NCI-H82 treated with DMSO at 0.1 percent for 48 hours (cell line): ENCODE measurements around the gene RCAN2.
A peak's percentile ranks its signal among the peaks of the same experiment; 100 is the strongest.
"Not testable (repeated sequence)": the region's sequence is repeated elsewhere in the genome, so short reads cannot be mapped to it uniquely, and the experiment has no call there.

ENCODE experiments used
- DNase-seq: peaks from one replicate; lab custom pipeline; 2025; ENCODE audit not compliant: unreplicated experiment; lab: John Stamatoyannopoulos, UW

Gene RCAN2

DNA sequence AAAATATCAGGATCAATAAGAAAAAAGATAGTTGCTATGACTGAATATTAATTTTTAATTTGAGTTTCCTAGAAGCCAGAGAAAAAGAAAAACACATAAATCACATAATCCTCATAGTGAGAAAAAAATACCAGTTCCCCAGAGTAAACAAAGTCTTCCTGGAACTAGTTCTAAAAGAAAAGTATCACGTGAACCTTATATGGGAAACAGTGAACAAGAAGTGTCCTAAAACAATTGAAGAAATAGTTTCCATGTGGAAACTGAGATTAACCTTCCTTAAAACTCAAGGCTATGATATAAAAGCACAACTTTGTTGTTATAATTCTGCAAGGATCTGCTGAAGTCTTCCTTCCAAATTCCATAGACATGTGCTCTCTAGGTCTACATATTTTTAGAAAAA is 50.6 kb downstream of the RCAN2 start:
- no peak for DNase-seq

- DNase-seq: no peak
These were observed 51.1 kb downstream of the RCAN2 start for GRCh38 chr6:46440141-46440540.

DNA sequence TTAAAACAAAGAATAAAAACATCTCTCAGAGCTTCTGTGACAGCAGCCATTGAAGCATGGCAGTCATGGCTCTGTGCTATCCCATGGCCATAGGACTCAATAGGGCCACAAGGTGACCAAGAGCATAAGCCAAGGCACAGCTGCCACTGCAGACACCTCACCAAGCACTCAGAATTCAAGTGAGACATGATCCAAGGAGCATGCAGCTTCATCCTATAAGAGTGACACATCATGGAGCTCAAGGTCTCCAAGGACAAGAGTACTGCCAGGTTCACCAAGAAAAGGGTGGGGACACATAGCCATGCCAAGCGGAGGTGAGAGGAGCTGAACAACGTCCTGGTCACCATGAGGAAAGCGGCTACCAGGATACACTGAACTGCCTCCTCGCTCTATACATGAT is 53.0 kb downstream of the RCAN2 start:
- DNase-seq: no peak

DNA sequence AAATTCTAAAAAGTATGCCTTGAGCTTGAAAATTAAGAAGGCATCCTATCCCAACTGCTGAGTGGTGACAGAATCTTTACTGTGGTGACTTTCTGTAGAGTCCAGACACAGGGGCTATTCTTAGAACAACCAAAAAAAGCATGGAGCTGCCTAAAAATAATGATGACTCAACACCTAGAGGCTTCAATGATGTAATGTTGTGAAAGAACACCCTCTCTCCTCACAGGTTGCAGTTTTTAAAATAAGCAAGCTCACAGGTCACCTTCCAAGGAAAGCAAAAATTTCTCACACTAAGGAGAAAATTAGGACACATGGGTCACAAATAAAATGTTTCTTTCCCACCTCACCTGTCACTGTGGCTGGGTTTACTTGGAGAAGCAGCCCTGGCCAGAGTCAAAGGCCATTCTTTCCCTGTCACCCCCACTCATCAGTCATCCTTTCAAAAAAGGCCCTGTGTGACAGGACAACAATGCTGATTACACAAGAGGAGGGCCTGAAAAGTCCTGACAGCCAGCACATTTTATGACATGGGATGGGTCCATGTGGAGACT is 53.5 kb downstream of the RCAN2 start:
- no peak for DNase-seq

DNA sequence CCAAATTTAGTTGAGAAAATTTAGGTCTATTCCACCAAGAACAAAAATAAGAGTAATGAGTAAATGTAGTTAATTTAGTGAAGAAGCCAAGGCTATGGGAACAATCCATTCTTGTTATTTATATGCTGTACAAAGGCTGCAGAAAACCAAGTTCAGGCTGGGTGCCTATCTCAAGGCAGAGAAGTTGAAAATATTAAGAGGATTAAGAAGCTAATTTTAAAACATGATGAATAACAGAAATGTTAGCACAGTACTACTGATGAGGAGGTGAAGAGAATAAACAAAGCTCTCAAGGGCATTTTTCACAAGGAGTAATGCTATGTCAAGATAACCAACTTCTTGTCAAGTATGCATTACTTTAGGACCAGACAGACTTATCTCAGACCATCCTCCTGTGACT is 68.6 kb downstream of the RCAN2 start:
- DNase-seq: no peak

GRCh38 chr6:46421939-46422338 is 69.3 kb downstream of the RCAN2 start:
- DNase-seq: no peak

DNA sequence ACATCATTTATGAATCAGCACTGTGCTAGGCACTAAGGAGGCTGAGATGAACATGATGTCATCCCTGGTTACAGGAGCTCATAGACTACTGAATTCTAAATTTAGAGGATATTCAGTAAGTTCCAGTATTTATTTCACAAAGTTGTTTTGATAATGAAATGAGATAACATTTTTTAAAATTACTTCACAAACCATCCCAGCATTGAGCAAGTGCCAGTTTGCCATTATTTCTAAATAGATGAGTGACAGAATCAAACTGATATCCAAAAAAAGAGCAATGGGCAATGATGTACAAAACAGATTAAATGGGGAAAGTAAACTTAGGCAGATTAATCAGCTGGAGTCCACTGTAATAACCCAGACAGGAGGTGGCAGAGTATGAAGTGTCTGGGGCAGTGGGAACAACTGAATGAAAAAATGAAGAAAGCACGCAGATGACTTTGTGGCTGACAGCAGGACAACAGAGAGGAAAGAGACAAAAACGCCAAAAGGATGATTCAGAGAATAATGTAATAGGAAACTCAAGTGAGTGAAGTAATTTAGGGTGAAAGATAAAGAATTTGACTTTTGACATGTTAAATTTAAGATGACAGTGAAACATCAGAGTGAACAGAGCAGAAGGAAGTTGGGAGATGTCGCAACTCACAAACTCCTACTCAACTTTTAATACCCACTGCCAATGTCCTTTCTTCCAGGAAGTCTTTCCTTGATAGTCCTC is 70.2 kb downstream of the RCAN2 start:
- no peak for DNase-seq

DNA sequence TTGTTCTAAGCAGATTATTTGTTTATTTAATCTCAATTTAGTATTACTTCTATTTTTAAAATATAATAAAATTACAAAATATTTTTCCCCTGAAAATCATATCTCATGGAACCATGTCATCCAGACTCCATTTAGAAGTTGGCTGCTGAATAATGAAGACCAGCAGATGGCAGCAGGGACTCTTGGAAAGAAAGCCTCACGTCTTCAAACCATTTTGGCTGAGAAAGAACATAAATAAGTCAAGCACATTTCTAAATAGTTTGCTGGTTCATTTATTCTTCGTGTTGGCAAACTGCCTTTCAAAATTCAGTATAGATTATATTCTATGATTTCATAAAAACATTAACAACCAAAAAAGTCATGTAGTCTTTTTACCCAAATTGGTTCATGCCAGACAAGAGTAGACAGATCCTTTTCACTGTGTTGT is 71.7 kb downstream of the RCAN2 start:
- DNase-seq: peak; percentile 13

DNA sequence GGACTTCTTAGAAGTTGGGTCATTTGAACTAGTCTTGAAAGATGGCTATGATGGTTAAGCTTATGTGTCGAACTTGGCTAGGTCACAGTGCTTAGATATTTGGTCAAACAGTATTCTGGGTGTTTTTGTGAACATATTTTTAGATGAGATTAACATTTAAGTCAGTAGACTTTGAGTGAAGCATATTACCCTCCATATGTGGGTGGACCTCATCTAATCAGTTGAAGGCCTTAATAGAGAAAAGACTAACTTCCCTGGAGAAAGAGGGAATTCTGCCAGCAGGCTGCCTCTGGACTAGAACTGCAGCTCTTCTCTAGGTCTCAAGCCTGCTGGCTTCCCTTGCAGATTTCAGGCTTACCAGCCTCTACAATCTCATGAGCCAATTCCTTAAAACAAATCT is 76.9 kb downstream of the RCAN2 start:
- DNase-seq: no peak

DNA sequence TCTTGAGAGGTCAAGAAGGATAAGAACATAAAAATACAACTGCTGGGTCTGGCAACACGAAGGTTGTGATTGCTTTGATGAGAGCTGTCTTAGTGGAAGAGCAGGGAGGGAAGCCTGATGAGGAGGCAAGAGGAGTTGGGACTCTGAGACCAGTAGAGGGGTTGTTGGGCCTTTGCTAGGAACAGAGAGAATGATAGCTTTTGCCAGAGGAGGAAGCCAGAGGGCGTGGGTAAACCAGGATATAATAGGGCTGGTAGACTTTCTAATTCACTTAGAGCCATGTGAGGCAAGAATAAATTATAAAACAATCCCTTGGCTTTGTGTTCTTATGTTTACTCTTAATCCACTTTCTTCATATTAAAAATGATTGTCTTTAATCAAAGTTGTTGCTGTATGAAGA is 78.6 kb downstream of the RCAN2 start:
- DNase-seq: no peak

DNA sequence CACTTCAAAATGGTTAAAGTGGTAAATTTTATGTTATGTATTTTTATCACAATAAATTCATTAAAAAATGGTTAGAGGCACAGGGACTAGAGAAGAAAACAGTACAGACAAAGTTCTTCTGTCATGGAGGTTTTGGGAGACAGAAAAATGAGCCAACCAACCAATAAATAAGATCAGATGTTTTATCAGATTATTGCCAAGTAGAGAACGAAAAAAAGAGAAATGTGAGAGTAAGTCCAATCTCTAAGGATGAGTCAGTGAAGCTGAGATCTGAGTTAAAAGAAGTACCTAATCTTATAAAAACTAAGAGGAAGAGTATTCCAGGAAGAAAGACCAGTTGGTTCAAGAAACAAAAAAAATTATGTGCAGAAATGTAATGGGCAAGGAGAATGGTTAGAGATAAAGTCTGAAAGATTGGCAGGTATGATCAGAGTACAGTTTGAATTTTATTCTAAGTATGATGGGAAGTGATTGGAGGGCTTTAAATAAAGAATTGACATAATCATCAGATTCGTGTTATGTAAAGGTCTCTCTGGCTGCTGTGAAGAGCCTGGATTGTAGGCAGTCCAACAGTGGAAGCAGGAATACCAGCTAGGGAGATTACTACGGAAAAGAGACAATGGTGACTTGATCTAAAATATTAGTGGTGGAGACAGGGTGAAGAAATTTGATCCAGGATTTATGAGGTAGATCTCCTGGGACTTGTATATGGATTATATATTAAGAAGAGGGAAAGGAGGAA is 79.6 kb downstream of the RCAN2 start:
- no peak for DNase-seq

- DNase-seq: no peak
These were observed 80.8 kb downstream of the RCAN2 start for GRCh38 chr6:46410334-46410953.

GRCh38 chr6:46407776-46408530 is 83.3 kb downstream of the RCAN2 start:
- DNase-seq: no peak

- no peak for DNase-seq
These were observed 84.0 kb downstream of the RCAN2 start for GRCh38 chr6:46407246-46407645.

DNA sequence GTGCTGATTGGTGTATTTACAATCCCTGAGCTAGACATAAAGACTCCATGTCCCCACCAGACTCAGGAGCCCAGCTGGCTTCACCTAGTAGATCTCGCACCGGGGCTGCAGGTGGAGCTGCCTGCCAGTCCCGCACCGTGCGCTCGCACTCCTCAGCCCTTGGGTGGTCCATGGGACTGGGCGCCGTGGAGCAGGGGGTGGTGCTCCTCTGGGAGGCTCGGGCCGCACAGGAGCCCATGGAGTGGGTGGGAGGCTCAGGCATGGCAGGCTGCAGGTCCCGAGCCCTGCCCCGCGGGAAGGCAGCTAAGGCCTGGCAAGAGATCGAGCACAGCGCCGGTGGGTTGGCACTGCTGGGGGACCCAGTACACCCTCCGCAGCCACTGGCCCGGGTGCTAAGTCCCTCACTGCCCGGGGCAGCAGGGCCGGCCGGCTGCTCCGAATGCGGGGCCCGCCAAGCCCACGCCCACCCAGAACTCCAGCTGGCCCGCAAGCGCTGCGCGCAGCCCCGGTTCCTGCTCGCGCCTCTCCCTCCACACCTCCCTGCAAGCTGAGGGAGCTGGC is 85.5 kb downstream of the RCAN2 start:
- not testable (repeated sequence) for DNase-seq

DNA sequence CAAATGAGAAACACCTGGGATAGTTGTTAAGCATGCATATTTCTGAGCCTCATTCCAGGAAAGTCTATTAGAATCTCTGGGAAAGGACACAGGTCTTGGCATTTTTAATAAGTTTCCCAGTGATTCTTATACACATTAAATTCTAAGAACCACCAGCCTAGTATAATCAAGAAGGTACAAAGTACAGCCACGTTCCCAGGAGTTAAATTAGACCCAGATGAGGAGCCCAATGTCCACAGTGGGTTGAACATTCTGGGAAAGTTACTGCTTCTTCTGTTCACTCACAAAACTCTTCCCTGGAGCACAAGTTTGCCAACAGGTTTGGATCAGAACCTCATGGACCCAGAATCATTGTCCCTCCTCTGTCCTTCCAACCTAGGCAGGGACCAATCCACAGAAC is 90.4 kb downstream of the RCAN2 start:
- DNase-seq: no peak

GRCh38 chr6:46395530-46395929 is 95.7 kb downstream of the RCAN2 start:
- no peak for DNase-seq

- DNase-seq: no peak
These were observed 97.3 kb downstream of the RCAN2 start for GRCh38 chr6:46393940-46394337.

DNA sequence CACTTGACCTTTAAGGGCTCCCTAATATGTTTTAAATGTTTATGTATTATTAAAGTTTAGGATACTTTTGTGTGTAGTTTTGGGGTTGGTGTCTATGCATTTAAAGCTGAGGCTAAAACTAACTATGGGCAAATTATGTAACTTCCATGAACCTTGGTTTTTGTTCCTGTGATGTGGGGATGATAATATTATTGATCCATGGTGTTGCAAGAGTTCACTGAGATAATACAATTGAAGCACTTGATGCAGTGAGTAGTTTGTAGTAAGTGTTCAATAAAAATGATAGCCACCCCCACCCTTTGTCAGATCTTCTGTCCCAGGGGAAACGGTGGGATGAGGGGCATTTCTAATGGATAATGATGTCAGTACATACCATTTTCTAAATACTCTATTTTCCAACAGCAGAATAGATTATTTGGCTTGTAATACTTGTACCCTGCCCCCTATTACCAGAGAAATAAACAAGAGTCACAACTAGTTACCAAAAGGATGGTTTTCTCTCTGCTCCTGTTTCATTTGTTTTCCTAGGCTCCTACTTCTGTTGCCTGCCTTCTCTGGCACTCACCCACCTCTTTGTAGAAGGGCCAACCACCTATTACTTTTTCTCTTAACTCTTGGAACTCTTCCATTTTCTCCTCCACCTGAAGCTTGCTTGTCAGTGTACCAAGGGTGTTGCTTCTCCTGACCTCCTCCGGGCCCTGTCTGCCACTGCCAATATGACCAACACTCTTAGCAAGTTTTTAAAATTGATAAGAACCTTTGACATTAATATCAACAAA is 97.9 kb downstream of the RCAN2 start:
- no peak for DNase-seq

GRCh38 chr6:46392294-46392693 is 99.0 kb downstream of the RCAN2 start:
- no peak for DNase-seq
